B cell (primary cell): ENCODE data around the gene ARL5A. TPM values are rescaled to one million over a fixed set of nuclear protein-coding genes. Genes with fewer than 3 reads are reported as not detected.

ENCODE experiments used
- ATAC-seq: fragments of 200-7000 bp; cut with Tn5 transposase; one replicate; pipeline ENCODE4 v1.10.0; 2021; ENCODE audit warnings: low read depth, mild to moderate bottlenecking, moderate number of reproducible peaks, moderate library complexity
- CTCF ChIA-PET: fragments of 350-600 bp; sonication (Branson Sonifier 250); formaldehyde crosslinking; loops from one replicate; lab custom pipeline; 2021; ENCODE audit warnings: antibody characterized with exemption, inconsistent platforms; lab: Charles Lee
- POLR2A ChIA-PET: fragments of 350-600 bp; sonication (Branson Sonifier 250); formaldehyde crosslinking; loops from one replicate; lab custom pipeline; 2021; ENCODE audit warnings: antibody characterized with exemption; lab: Charles Lee
- DNase-seq: peaks from one replicate; pipeline ENCODE4 v3.0.0; 2013
- H2AFZ ChIP-seq: 2 replicates; pipeline ENCODE4 v1.6.1; 2012; ENCODE audit warnings: mild to moderate bottlenecking, low read depth, low read length; ENCODE audit not compliant: insufficient read depth, poor library complexity, severe bottlenecking
- H3K27ac ChIP-seq, 2 donors: 1 replicate in 1 of 2; 2 replicates in 1 of 2; pipeline ENCODE4 v1.5.1; 2012 to 2013; ENCODE audit warnings: low read length in 2 of 2, mild to moderate bottlenecking in 2 of 2, moderate library complexity in 1 of 2
- H3K27me3 ChIP-seq, 4 experiments: fragments of 200-600 bp in 1 of 4; sonication (generic) in 1 of 4; replicated peaks in 1 of 4; 1 replicate in 2 of 4; 2 replicates in 2 of 4; pipeline versions ENCODE4 v1.6.1 to v1.7.0; 2013 to 2016; ENCODE audit warnings: low read length in 3 of 4, mild to moderate bottlenecking in 2 of 4, mixed read lengths in 1 of 4, moderate library complexity in 1 of 4; ENCODE audit not compliant: insufficient read depth in 4 of 4, control insufficient read depth in 3 of 4; ENCODE audit errors: control extremely low read depth in 1 of 4
- H3K36me3 ChIP-seq, 2 experiments: replicated peaks in 1 of 2; 1 replicate in 1 of 2; 2 replicates in 1 of 2; pipeline versions ENCODE4 v1.6.1 to v1.7.1; 2013; ENCODE audit warnings: low read length in 1 of 2; ENCODE audit not compliant: insufficient read depth in 2 of 2, control insufficient read depth in 1 of 2; ENCODE audit errors: control extremely low read depth in 1 of 2, extremely low read depth in 1 of 2
- H3K4me1 ChIP-seq, 2 donors: fragments of 200-600 bp in 1 of 2; sonication (generic) in 1 of 2; 1 replicate in 1 of 2; 2 replicates in 1 of 2; pipeline versions ENCODE4 v1.5.1 to v1.6.1; 2013 to 2017; ENCODE audit warnings: low read length in 2 of 2; ENCODE audit not compliant: control insufficient read depth in 2 of 2, insufficient read depth in 2 of 2
- H3K4me2 ChIP-seq: replicated peaks from 2 replicates; pipeline ENCODE3; 2012; ENCODE audit warnings: mild to moderate bottlenecking, low read depth, low read length; ENCODE audit not compliant: poor library complexity, severe bottlenecking
- H3K4me3 ChIP-seq, 5 experiments: fragments of 200-600 bp in 1 of 5; sonication (generic) in 1 of 5; 1 replicate in 3 of 5; 2 replicates in 2 of 5; pipeline versions ENCODE4 v1.5.1 to v1.7.0; 2011 to 2016; ENCODE audit warnings: low read length in 4 of 5, mild to moderate bottlenecking in 4 of 5, low read depth in 2 of 5, control low read depth in 1 of 5, moderate library complexity in 1 of 5; ENCODE audit not compliant: insufficient read depth in 1 of 5; ENCODE audit errors: control extremely low read depth in 1 of 5, extremely low read depth in 1 of 5
- H3K79me2 ChIP-seq: fragments of 200-600 bp; sonication (generic); one replicate; pipeline ENCODE4 v1.6.0; 2016; ENCODE audit warnings: low read length; ENCODE audit not compliant: control insufficient read depth, insufficient read depth
- H3K9ac ChIP-seq: fragments of 200-600 bp; sonication (generic); 2 replicates; pipeline ENCODE4 v1.6.1; 2017; ENCODE audit warnings: mild to moderate bottlenecking, low read length, moderate library complexity
- H3K9me3 ChIP-seq, 3 donors: one replicate each; pipeline versions ENCODE4 v1.6.1 to v1.7.1; 2013; ENCODE audit warnings: low read length in 2 of 3; ENCODE audit not compliant: control insufficient read depth in 2 of 3, insufficient read depth in 1 of 3; ENCODE audit errors: control extremely low read depth in 1 of 3
- H4K20me1 ChIP-seq: 2 replicates; pipeline ENCODE4 v1.6.0; 2012; ENCODE audit warnings: mild to moderate bottlenecking, low read length; ENCODE audit not compliant: insufficient read depth, control insufficient read depth, poor library complexity, severe bottlenecking
- H3K27ac Mint-ChIP-seq: one replicate; pipeline ENCODE4 v1.8.0; 2021; ENCODE audit warnings: mixed read lengths
- H3K27me3 Mint-ChIP-seq: one replicate; pipeline ENCODE4 v1.8.0; 2021; ENCODE audit warnings: mixed read lengths
- H3K4me1 Mint-ChIP-seq: one replicate; pipeline ENCODE4 v1.8.0; 2021; ENCODE audit warnings: mixed read lengths
- H3K4me3 Mint-ChIP-seq: one replicate; pipeline ENCODE4 v1.8.0; 2021; ENCODE audit warnings: mixed read lengths
- H3K9me3 Mint-ChIP-seq: one replicate; pipeline ENCODE4 v1.8.0; 2022; ENCODE audit warnings: mixed read lengths; ENCODE audit not compliant: insufficient read depth
- CTCF ChIP-seq: fragments of 200-600 bp; IDR thresholded peaks from one replicate; pipeline ENCODE4 v1.8.0; 2022; ENCODE audit warnings: antibody characterized with exemption, mild to moderate bottlenecking
- EZH2 ChIP-seq: IDR thresholded peaks from 2 replicates; pipeline ENCODE4 v1.6.1; 2012; ENCODE audit warnings: borderline replicate concordance, low read depth, mild to moderate bottlenecking, moderate library complexity, low read length; ENCODE audit not compliant: insufficient read depth, poor library complexity, severe bottlenecking
- WGBS: methylation state at CpG from one replicate; pipeline ENCODE4 v1.1.5; 2013; ENCODE audit warnings: missing lambda C conversion rate; ENCODE audit not compliant: insufficient coverage; 5-methylcytosine and 5-hydroxymethylcytosine counted together
- intact Hi-C: fragments of 100-400 bp; cut with micrococcal nuclease; formaldehyde crosslinking; loops from one replicate; pipeline ENCODE4 v1.10.0; 2022
- polyA plus RNA-seq: library from polyadenylated mRNA; depleted of rRNA; stranded (reverse); fragments of >200 nt; gene quantifications from 2 replicates; pipeline ENCODE4 v1.2.3, GENCODE V29; 2012
- total RNA-seq, 2 donors: library from RNA; stranded (reverse); fragments of 120-200 nt in 1 of 2; gene quantifications; 1 replicate in 1 of 2; 2 replicates in 1 of 2; pipeline versions ENCODE4 v1.2.3 to v1.2.4, GENCODE V29; 2013 to 2022

ARL5A gene
- total and polyA plus RNA-seq, 2 donors (not counting 1 experiment from before 2014, with no cell fraction given): 18.2 to 54.1 TPM

GRCh38 chr2:151777487-151777886 is 50.7 kb downstream of the ARL5A start:
- no peaks in the 10 kb centered on the region for H4K20me1 ChIP-seq
- H3K27ac ChIP-seq: peak overlapping the region in 1 of 2 donors; percentile 70
- no peak overlapping the region for H3K9ac ChIP-seq
- intact Hi-C loops: loop anchor here (10.0 kb wide), 1 partner anchor 397 kb away; the partner anchor contains the start of gene STAM2
- POLR2A ChIA-PET: interaction anchor here (0.7 kb wide), 1 partner anchor 489 kb away, joined by 3 read pairs; no protein-coding TSS in a partner anchor
- H3K36me3 ChIP-seq: peaks cover 0 to 5% of the 10 kb centered on the region in 2 experiments
- Mint-ChIP-seq H3K27ac (no peak overlapping the region), H3K4me3 (no peak overlapping the region), H3K9me3 (no peaks in the 10 kb centered on the region), H3K27me3 (no peaks in the 10 kb centered on the region), H3K4me1 (peaks cover 40% of the 10 kb centered on the region)
- no peaks in the 10 kb centered on the region for H3K79me2 ChIP-seq
- ATAC-seq: no peak
- no CpG with 5 or more reads among the region's 3 CpGs for WGBS
- no peak for DNase-seq
- no peak overlapping the region for H3K4me3 ChIP-seq
- CTCF ChIA-PET: interaction anchor here (0.5 to 2.5 kb wide), 3 partner anchors 10 to 140 kb away, joined by 3 to 9 read pairs (median 3); no protein-coding TSS in a partner anchor
- no peak overlapping the region for H3K4me2 ChIP-seq
- H3K9me3 ChIP-seq: peaks cover 0 to 9% (median 3%) of the 10 kb centered on the region in 3 donors
- TF ChIP-seq EZH2: no peak
- TF ChIP-seq CTCF: no peak
- no peak overlapping the region for H2AFZ ChIP-seq
- H3K27me3 ChIP-seq: no peaks in the 10 kb centered on the region
- H3K4me1 ChIP-seq: peaks cover 21 to 26% of the 10 kb centered on the region in 2 donors

DNA sequence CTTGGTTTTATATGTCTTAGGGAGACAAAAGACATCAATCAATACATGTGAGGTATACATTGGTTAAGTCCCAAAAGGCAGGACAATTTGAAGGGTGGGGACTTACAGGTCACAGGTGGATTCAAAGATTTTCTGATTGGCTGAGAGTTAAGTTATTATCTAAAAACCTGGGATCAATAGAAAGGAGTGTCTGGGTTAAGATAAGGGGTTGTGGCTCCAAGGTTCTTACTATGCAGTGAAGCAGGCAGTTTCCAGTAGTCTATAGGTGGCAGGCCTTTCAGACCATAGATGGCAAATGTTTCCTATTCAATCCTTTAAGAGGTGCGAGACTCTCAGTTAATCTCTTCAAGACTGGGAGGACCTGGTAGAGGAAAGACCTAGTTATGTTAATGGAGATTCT is 51.9 kb downstream of the ARL5A start:
- Histone ChIP-seq H4K20me1 (no peaks in the 10 kb centered on the region), H3K27ac (peak overlapping the region in 1 of 2 donors; percentile 70), H3K36me3 (peaks cover 0 to 3% of the 10 kb centered on the region in 2 experiments), H3K9ac (no peak overlapping the region), H3K79me2 (no peaks in the 10 kb centered on the region), H3K4me1 (peaks cover 32 to 35% of the 10 kb centered on the region in 2 donors), H3K9me3 (peaks cover 0 to 9% (median 3%) of the 10 kb centered on the region in 3 donors), H3K27me3 (no peaks in the 10 kb centered on the region), H3K4me2 (no peak overlapping the region), H2AFZ (no peak overlapping the region), H3K4me3 (no peak overlapping the region)
- Mint-ChIP-seq H3K27ac (peak overlapping the region; percentile 93), H3K4me1 (peaks cover 52% of the 10 kb centered on the region), H3K4me3 (no peak overlapping the region), H3K27me3 (no peaks in the 10 kb centered on the region), H3K9me3 (no peaks in the 10 kb centered on the region)
- POLR2A ChIA-PET: no interaction called here
- CTCF ChIA-PET: interaction anchor here (1.2 to 2.5 kb wide), 2 partner anchors 11 to 30 kb away, joined by 3 to 9 read pairs; no protein-coding TSS in a partner anchor
- TF ChIP-seq EZH2 (no peak), CTCF (no peak)
- no CpG with 5 or more reads among the region's 1 CpG for WGBS
- intact Hi-C loops: loop anchor here (10.0 kb wide), 1 partner anchor 398 kb away; the partner anchor contains the start of gene STAM2
- ATAC-seq (no peak), DNase-seq (no peak)
